ENCODE measurements around the gene KLRB1. TPM values are rescaled to one million over a fixed set of nuclear protein-coding genes. Genes with fewer than 3 reads are reported as not detected.

Gene KLRB1
- total and polyA plus RNA-seq, 3 donors from 2014 or later: 0.25 to 1.5 TPM; not detected in 1

Small RNA genes lying within 50 kb of the gene (small RNA-seq; reads per million reads assigned to genes)
- gene AC010186.4 (0 reads per million in 2 donors), gene RNU6-700P (0 reads per million in 2 donors)

Other genes with a start within 250 kb of the KLRB1 start
- gene CLEC2D, start 61.8 kb upstream of the KLRB1 start, total RNA-seq: 10 to 100 TPM; 32.1 to 36.3 TPM
- 25.5 TPM for gene CLEC2D, start 61.8 kb upstream of the KLRB1 start, polyA plus RNA-seq (ENCODE audit: insufficient read depth, low read depth, low replicate concordance)
- gene CLECL1, start 125.2 kb upstream of the KLRB1 start, total RNA-seq: not detected
- gene CLECL1, start 125.2 kb upstream of the KLRB1 start, polyA plus RNA-seq (ENCODE audit: insufficient read depth, low read depth, low replicate concordance): 1.4 TPM
- 1 to 10 TPM; 2.1 to 3.0 TPM for gene CD69, start 153.0 kb upstream of the KLRB1 start, total RNA-seq
- 3.3 TPM for gene CD69, start 153.0 kb upstream of the KLRB1 start, polyA plus RNA-seq (ENCODE audit: insufficient read depth, low read depth, low replicate concordance)
- 1 to 10 TPM in 1 of 2 donors, under 1 TPM in 1; 0.43 to 1.0 TPM for gene KLRF1, start 219.6 kb upstream of the KLRB1 start, total RNA-seq
- 1.2 TPM for gene KLRF1, start 219.6 kb upstream of the KLRB1 start, polyA plus RNA-seq (ENCODE audit: insufficient read depth, low read depth, low replicate concordance)

Data from testis (tissue), 3 donors.